GM18498 (cell line): ENCODE data around the gene NAV3.

Experiments
- ATAC-seq: cut with Tn5 transposase; IDR thresholded peaks from one replicate; pipeline ENCODE4 v1.9.1; 2021; ENCODE audit warnings: mild to moderate bottlenecking, moderate library complexity; ENCODE audit not compliant: unreplicated experiment

The NAV3 gene

GRCh38 chr12:77830583-77831351 is at the start of gene NAV3:
Gene NAV3 (plus strand): TSS chr12:77830894. CDS start chr12:77831462, 568 bp downstream.
- ATAC-seq = no peak

- ATAC-seq = no peak
Measured at GRCh38 chr12:77782034-77782433, 48.7 kb upstream of the NAV3 start.

GRCh38 chr12:77782766-77783165 is 47.9 kb upstream of the NAV3 start:
- no peak for ATAC-seq

- no peak for ATAC-seq
Measured at GRCh38 chr12:77785211-77785610, 45.5 kb upstream of the NAV3 start.

- no peak for ATAC-seq
Measured at GRCh38 chr12:77786675-77787074, 44.0 kb upstream of the NAV3 start.

- ATAC-seq = no peak
Measured at GRCh38 chr12:77788231-77789168, 42.2 kb upstream of the NAV3 start.

GRCh38 chr12:77795699-77796098 is 35.0 kb upstream of the NAV3 start:
- ATAC-seq = no peak

- no peak for ATAC-seq
Measured at GRCh38 chr12:77796775-77797174, 33.9 kb upstream of the NAV3 start.

GRCh38 chr12:77800501-77800900 is 30.2 kb upstream of the NAV3 start:
- no peak for ATAC-seq

- ATAC-seq = no peak
Measured at GRCh38 chr12:77808534-77808933, 22.2 kb upstream of the NAV3 start.

GRCh38 chr12:77813558-77813957 is 17.1 kb upstream of the NAV3 start:
- no peak for ATAC-seq

GRCh38 chr12:77814386-77814785 is 16.3 kb upstream of the NAV3 start:
- no peak for ATAC-seq

- ATAC-seq = peak; percentile 80
Measured at GRCh38 chr12:77816196-77816595, 14.5 kb upstream of the NAV3 start.

GRCh38 chr12:77817276-77817675 is 13.4 kb upstream of the NAV3 start:
- ATAC-seq = no peak

- no peak for ATAC-seq
Measured at GRCh38 chr12:77818351-77818750, 12.3 kb upstream of the NAV3 start.

- ATAC-seq = no peak
Measured at GRCh38 chr12:77821699-77822203, 8.9 kb upstream of the NAV3 start.

GRCh38 chr12:77833329-77833728 is 2.6 kb downstream of the NAV3 start:
- no peak for ATAC-seq

- no peak for ATAC-seq
Measured at GRCh38 chr12:77834618-77835017, 3.9 kb downstream of the NAV3 start.

- ATAC-seq = no peak
Measured at GRCh38 chr12:77835969-77836368, 5.3 kb downstream of the NAV3 start.

- ATAC-seq = no peak
Measured at GRCh38 chr12:77837876-77838291, 7.2 kb downstream of the NAV3 start.

GRCh38 chr12:77841521-77841920 is 10.8 kb downstream of the NAV3 start:
- no peak for ATAC-seq

- ATAC-seq = no peak
Measured at GRCh38 chr12:77842430-77842829, 11.7 kb downstream of the NAV3 start.
